MV-4-11 (cell line): Measurements from ENCODE around the gene EXOC7.
A peak's percentile ranks its signal among the peaks of the same experiment; 100 is the strongest.

ENCODE experiments used
- DNase-seq: peaks from one replicate; lab custom pipeline; 2025; lab: John Stamatoyannopoulos, UW

Gene EXOC7

GRCh38 chr17:76103274-76104139 is at the start of gene EXOC7:
Gene EXOC7, minus strand, starts transcription at chr17:76103787. Its CDS starts 95 bp downstream, at chr17:76103692.
- DNase-seq = peak; percentile 81

- DNase-seq = no peak
Observed at GRCh38 chr17:76153202-76153601, 49.6 kb upstream of the EXOC7 start.

GRCh38 chr17:76152591-76152990 is 49.0 kb upstream of the EXOC7 start:
- DNase-seq = no peak

- no peak for DNase-seq
Observed at GRCh38 chr17:76151896-76152454, 48.4 kb upstream of the EXOC7 start.

- no peak for DNase-seq
Observed at GRCh38 chr17:76150712-76151622, 47.4 kb upstream of the EXOC7 start.

GRCh38 chr17:76149214-76149613 is 45.6 kb upstream of the EXOC7 start:
- DNase-seq = no peak

- no peak for DNase-seq
Observed at GRCh38 chr17:76148015-76148326, 44.4 kb upstream of the EXOC7 start.

GRCh38 chr17:76147211-76148014 is 43.8 kb upstream of the EXOC7 start:
- DNase-seq = no peak

- DNase-seq = no peak
Observed at GRCh38 chr17:76146053-76146851, 42.7 kb upstream of the EXOC7 start.

GRCh38 chr17:76145231-76146052 is 41.9 kb upstream of the EXOC7 start:
- DNase-seq = peak; percentile 28

GRCh38 chr17:76142585-76143041 is 39.0 kb upstream of the EXOC7 start:
- no peak for DNase-seq

GRCh38 chr17:76142039-76142584 is 38.5 kb upstream of the EXOC7 start:
- no peak for DNase-seq

- DNase-seq = peak; percentile 90
Observed at GRCh38 chr17:76141212-76142038, 37.8 kb upstream of the EXOC7 start, which contains the start of gene FOXJ1. Gene FOXJ1, minus strand, starts transcription at chr17:76141245. Its CDS starts 850 bp downstream, at chr17:76140395.

- no peak for DNase-seq
Observed at GRCh38 chr17:76140661-76141211, 37.1 kb upstream of the EXOC7 start.

- no peak for DNase-seq
Observed at GRCh38 chr17:76139801-76140660, 36.4 kb upstream of the EXOC7 start.

GRCh38 chr17:76138896-76139752 is 35.5 kb upstream of the EXOC7 start:
- DNase-seq = no peak
